ENCODE results near the gene CLPSL1. TPM values are rescaled to one million over a fixed set of nuclear protein-coding genes. Genes with fewer than 3 reads are reported as not detected.
"Not testable (repeated sequence)": the region's sequence is repeated elsewhere in the genome, so short reads cannot be mapped to it uniquely, and the experiment has no call there.

Gene CLPSL1, protein sequence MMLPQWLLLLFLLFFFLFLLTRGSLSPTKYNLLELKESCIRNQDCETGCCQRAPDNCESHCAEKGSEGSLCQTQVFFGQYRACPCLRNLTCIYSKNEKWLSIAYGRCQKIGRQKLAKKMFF
- total RNA-seq (not detected), polyA plus RNA-seq (not detected)
- long read RNA-seq, donor 1, result 0 reads
- long read RNA-seq, donor 2, result 0 reads

GRCh38 chr6:35780719-35781118 lies at the start of gene CLPSL1:
CLPSL1 (plus strand) TSS chr6:35781019; CDS start chr6:35781111, 92 bp downstream.
- WGBS, 2 donors, result 79 to 84% methylated on average over 7 of the region's 7 CpGs
- no peak within 1 kb of the TSS for H3K27ac ChIP-seq (ENCODE audit: low read depth in 1 of 2, low read length in 2 of 2)
- no peaks in the 10 kb centered on the region for H3K36me3 ChIP-seq (ENCODE audit: control insufficient read depth in 1 of 2, insufficient read depth in 2 of 2, low read length in 1 of 2)
- intact Hi-C loops (cut with DNase I), result no loop called here
- DNase-seq, result no peak
- ATAC-seq (ENCODE audit: low FRiP score), result no peak
- H3K4me3 ChIP-seq (ENCODE audit: low read length in 2 of 2), result no peak within 1 kb of the TSS
- no peaks in the 10 kb centered on the region for H3K4me1 ChIP-seq (ENCODE audit: control insufficient read depth in 1 of 2, insufficient read depth in 2 of 2, low read length in 2 of 2)
- H3K9me3 ChIP-seq (ENCODE audit: control insufficient read depth, low read length), result no peaks in the 10 kb centered on the region
- no peaks in the 10 kb centered on the region for H3K27me3 ChIP-seq (ENCODE audit: control insufficient read depth in 1 of 2, insufficient read depth in 2 of 2, low read length in 1 of 2)

GRCh38 chr6:35731414-35731735 lies 49.4 kb upstream of the CLPSL1 start:
- no peaks in the 10 kb centered on the region for H3K9me3 ChIP-seq (ENCODE audit: control insufficient read depth, low read length)
- intact Hi-C loops (cut with DNase I), result loop anchor here in 1 of 2 donors (2.0 kb wide), 1 partner anchor 43 kb away; the partner anchor contains the start of gene FKBP5
- peak overlapping the region; percentile 46 for H3K4me3 ChIP-seq (ENCODE audit: low read length in 2 of 2)
- DNase-seq, result peak; percentile 96 to 100
- ATAC-seq (ENCODE audit: low FRiP score), result peak; percentile 79
- H3K4me1 ChIP-seq (ENCODE audit: control insufficient read depth in 1 of 2, insufficient read depth in 2 of 2, low read length in 2 of 2), result peaks cover 5 to 8% of the 10 kb centered on the region in 2 donors
- H3K36me3 ChIP-seq (ENCODE audit: control insufficient read depth in 1 of 2, insufficient read depth in 2 of 2, low read length in 1 of 2), result no peaks in the 10 kb centered on the region
- peak overlapping the region; percentile 97 to 98 for H3K27ac ChIP-seq (ENCODE audit: low read depth in 1 of 2, low read length in 2 of 2)
- no peaks in the 10 kb centered on the region for H3K27me3 ChIP-seq (ENCODE audit: control insufficient read depth in 1 of 2, insufficient read depth in 2 of 2, low read length in 1 of 2)
- 0 to 1% methylated on average over 22 to 23 of the region's 23 CpGs for WGBS, 2 donors

DNA sequence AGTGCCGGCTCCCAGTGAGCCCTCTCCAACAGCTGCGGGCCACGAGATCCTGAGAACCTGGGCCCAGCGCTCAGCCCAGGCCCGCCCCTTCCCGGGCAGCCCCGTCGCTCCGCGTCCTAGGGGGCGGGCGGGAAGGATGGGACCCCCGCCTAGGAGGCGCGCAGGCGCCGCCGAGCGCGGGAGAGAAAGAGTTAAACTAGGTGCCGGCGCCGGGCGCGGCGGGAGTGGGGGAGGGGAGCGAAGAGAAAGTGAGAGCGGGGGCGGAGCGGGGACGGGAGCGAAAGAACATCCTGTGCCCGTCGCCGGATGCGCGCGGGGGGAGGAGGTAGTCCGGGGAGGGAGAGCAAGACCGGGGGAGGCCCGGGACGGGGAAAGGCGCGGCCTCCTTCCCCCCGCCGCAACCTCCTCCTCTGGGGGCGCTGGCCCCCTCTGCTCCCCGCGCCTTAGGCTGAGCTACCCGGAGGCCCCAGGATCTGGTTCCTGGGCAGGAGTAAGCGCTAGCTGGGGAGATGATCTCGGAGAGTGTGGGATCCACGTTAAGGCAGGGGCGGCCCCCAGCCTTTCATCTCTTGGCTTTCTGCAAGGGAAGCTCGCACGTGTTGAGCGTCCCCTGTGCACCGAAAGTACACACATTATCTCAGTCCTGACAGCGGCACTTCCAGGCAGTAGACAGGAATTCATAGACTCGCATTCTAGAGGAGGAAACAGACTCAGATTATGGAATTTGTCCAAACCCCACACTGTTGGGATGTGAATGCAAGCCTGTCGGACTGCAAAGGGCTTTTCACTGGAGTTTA lies 48.9 kb upstream of the CLPSL1 start:
- Histone ChIP-seq H3K4me3 (ENCODE audit: low read length in 2 of 2) (peak overlapping the region; percentile 46), H3K27me3 (ENCODE audit: control insufficient read depth in 1 of 2, insufficient read depth in 2 of 2, low read length in 1 of 2) (no peaks in the 10 kb centered on the region), H3K36me3 (ENCODE audit: control insufficient read depth in 1 of 2, insufficient read depth in 2 of 2, low read length in 1 of 2) (no peaks in the 10 kb centered on the region), H3K9me3 (ENCODE audit: control insufficient read depth, low read length) (no peaks in the 10 kb centered on the region), H3K27ac (ENCODE audit: low read depth in 1 of 2, low read length in 2 of 2) (peak overlapping the region; percentile 97 to 98), H3K4me1 (ENCODE audit: control insufficient read depth in 1 of 2, insufficient read depth in 2 of 2, low read length in 2 of 2) (peaks cover 5 to 6% of the 10 kb centered on the region in 2 donors)
- peak; percentile 96 to 99 for DNase-seq
- peak; percentile 86 for ATAC-seq (ENCODE audit: low FRiP score)
- WGBS, 2 donors, result 0 to 1% methylated on average over 47 to 61 of the region's 61 CpGs
- intact Hi-C loops (cut with DNase I), result loop anchor here in 1 of 2 donors (2.0 kb wide), 1 partner anchor 43 kb away; the partner anchor contains the start of gene FKBP5

GRCh38 chr6:35733633-35734032 lies 47.2 kb upstream of the CLPSL1 start:
- intact Hi-C loops (cut with DNase I), result no loop called here
- Histone ChIP-seq H3K36me3 (ENCODE audit: control insufficient read depth in 1 of 2, insufficient read depth in 2 of 2, low read length in 1 of 2) (no peaks in the 10 kb centered on the region), H3K4me1 (ENCODE audit: control insufficient read depth in 1 of 2, insufficient read depth in 2 of 2, low read length in 2 of 2) (peaks cover 5% of the 10 kb centered on the region in 2 donors), H3K4me3 (ENCODE audit: low read length in 2 of 2) (no peak overlapping the region), H3K9me3 (ENCODE audit: control insufficient read depth, low read length) (no peaks in the 10 kb centered on the region), H3K27ac (ENCODE audit: low read depth in 1 of 2, low read length in 2 of 2) (no peak overlapping the region), H3K27me3 (ENCODE audit: control insufficient read depth in 1 of 2, insufficient read depth in 2 of 2, low read length in 1 of 2) (no peaks in the 10 kb centered on the region)
- ATAC-seq (ENCODE audit: low FRiP score), result no peak
- WGBS, 2 donors, result 93% methylated on average over 8 of the region's 8 CpGs
- no peak for DNase-seq

DNA sequence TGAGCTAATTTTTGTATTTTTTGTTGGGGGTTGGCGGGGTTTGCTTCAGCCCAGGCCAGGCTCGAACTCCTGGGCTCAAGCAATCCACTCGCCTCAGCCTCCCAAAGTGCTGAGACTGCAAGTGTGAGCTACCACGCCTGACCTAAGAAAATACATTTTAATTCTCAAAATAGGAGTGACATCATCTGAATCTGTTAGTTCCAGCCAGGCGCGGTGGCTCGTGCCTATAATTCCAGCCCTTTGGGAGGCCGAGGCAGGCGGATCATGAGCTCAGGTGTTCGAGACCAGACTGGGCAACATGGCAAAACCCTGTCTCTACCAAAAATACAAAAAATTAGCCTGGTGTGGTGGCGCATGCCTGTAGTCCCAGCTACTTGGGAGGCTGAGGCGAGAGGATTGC lies 46.5 kb upstream of the CLPSL1 start:
- H3K4me3 ChIP-seq (ENCODE audit: low read length in 2 of 2); H3K4me1 ChIP-seq (ENCODE audit: control insufficient read depth in 1 of 2, insufficient read depth in 2 of 2, low read length in 2 of 2); H3K27ac ChIP-seq (ENCODE audit: low read depth in 1 of 2, low read length in 2 of 2); intact Hi-C loops (cut with DNase I); ATAC-seq (ENCODE audit: low FRiP score); H3K27me3 ChIP-seq (ENCODE audit: control insufficient read depth in 1 of 2, insufficient read depth in 2 of 2, low read length in 1 of 2); H3K36me3 ChIP-seq (ENCODE audit: control insufficient read depth in 1 of 2, insufficient read depth in 2 of 2, low read length in 1 of 2); H3K9me3 ChIP-seq (ENCODE audit: control insufficient read depth, low read length); DNase-seq: not testable (repeated sequence)
- 87 to 91% methylated on average over 12 of the region's 12 CpGs for WGBS, 2 donors

DNA sequence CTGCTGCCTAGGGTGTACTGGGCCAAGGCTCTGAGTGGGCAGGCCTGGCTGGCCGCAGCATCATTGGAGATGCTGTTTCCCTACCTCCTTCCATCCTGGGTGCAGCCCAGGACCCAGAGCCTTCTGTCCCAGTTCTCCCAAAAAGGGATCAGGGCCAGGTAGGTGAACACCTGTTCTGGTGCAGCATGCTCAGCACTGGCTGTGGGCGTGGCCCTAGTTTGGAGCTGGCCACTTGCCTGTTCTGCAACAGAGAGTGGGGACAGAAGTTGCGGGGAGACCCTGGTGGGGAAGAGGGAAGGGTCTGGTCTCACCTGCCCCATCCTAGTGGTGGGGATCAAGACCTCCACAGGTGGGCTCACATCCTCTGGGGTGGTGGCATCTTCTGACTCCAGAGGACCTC lies 45.4 kb upstream of the CLPSL1 start:
- Histone ChIP-seq H3K4me3 (ENCODE audit: low read length in 2 of 2) (no peak overlapping the region), H3K27me3 (ENCODE audit: control insufficient read depth in 1 of 2, insufficient read depth in 2 of 2, low read length in 1 of 2) (no peaks in the 10 kb centered on the region), H3K9me3 (ENCODE audit: control insufficient read depth, low read length) (no peaks in the 10 kb centered on the region), H3K36me3 (ENCODE audit: control insufficient read depth in 1 of 2, insufficient read depth in 2 of 2, low read length in 1 of 2) (no peaks in the 10 kb centered on the region), H3K27ac (ENCODE audit: low read depth in 1 of 2, low read length in 2 of 2) (no peak overlapping the region), H3K4me1 (ENCODE audit: control insufficient read depth in 1 of 2, insufficient read depth in 2 of 2, low read length in 2 of 2) (peaks cover 5% of the 10 kb centered on the region in 2 donors)
- intact Hi-C loops (cut with DNase I), result no loop called here
- DNase-seq (no peak), ATAC-seq (ENCODE audit: low FRiP score) (no peak)
- WGBS, 2 donors, result 91 to 93% methylated on average over 3 of the region's 3 CpGs

DNA sequence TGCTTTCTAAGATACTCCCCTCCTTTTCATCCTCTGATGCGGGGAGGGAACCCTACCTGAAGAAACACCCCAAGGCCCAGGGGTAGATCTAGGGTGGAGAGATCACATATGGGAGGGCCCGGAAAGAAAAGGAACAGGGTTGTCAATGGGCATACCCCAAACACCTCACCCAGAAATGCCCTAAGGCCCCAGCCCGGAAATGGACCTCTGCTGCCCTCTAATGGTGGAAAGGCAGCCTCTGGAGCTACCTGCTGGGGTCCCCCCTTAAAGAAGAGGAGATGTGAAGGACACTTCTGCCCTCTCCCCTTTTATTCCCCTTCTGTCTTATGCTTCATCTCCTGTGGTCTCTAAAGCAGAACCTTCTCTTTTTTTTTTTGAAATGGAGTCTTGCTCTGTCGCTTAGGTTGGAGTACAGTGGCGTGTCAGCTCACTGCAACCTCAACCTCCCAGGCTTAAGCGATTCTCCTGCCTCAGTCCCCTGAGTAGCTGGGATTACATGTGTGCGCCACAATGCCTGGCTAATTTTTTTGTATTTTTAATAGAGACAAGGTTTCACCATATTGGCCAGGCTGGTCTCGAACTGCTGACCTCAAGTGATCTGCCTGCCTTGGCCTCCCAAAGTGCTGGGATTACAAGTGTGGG lies 44.4 kb upstream of the CLPSL1 start:
- H3K4me1 ChIP-seq (ENCODE audit: control insufficient read depth in 1 of 2, insufficient read depth in 2 of 2, low read length in 2 of 2), result peaks cover 0 to 5% of the 10 kb centered on the region in 2 donors
- H3K4me3 ChIP-seq (ENCODE audit: low read length in 2 of 2), result no peak overlapping the region
- no peaks in the 10 kb centered on the region for H3K36me3 ChIP-seq (ENCODE audit: control insufficient read depth in 1 of 2, insufficient read depth in 2 of 2, low read length in 1 of 2)
- intact Hi-C loops (cut with DNase I), result loop anchor here in 1 of 2 donors (2.0 kb wide), 2 partner anchors 152 to 214 kb away; no protein-coding TSS in a partner anchor
- 67 to 72% methylated on average over 8 of the region's 8 CpGs for WGBS, 2 donors
- no peak for ATAC-seq (ENCODE audit: low FRiP score)
- no peaks in the 10 kb centered on the region for H3K9me3 ChIP-seq (ENCODE audit: control insufficient read depth, low read length)
- no peaks in the 10 kb centered on the region for H3K27me3 ChIP-seq (ENCODE audit: control insufficient read depth in 1 of 2, insufficient read depth in 2 of 2, low read length in 1 of 2)
- no peak overlapping the region for H3K27ac ChIP-seq (ENCODE audit: low read depth in 1 of 2, low read length in 2 of 2)
- peak; percentile 78 to 90 for DNase-seq

- intact Hi-C loops (cut with DNase I), result loop anchor here (1.0 to 2.0 kb wide), 4 partner anchors 152 to 214 kb away; no protein-coding TSS in a partner anchor
- H3K9me3 ChIP-seq (ENCODE audit: control insufficient read depth, low read length), result no peaks in the 10 kb centered on the region
- H3K27ac ChIP-seq (ENCODE audit: low read depth in 1 of 2, low read length in 2 of 2), result no peak within 1 kb of the TSS
- peaks cover 0 to 5% of the 10 kb centered on the region in 2 donors for H3K4me1 ChIP-seq (ENCODE audit: control insufficient read depth in 1 of 2, insufficient read depth in 2 of 2, low read length in 2 of 2)
- WGBS, 2 donors, result 90 to 91% methylated on average over 10 of the region's 10 CpGs
- no peaks in the 10 kb centered on the region for H3K36me3 ChIP-seq (ENCODE audit: control insufficient read depth in 1 of 2, insufficient read depth in 2 of 2, low read length in 1 of 2)
- ATAC-seq (ENCODE audit: low FRiP score) (no peak), DNase-seq (no peak)
- no peaks in the 10 kb centered on the region for H3K27me3 ChIP-seq (ENCODE audit: control insufficient read depth in 1 of 2, insufficient read depth in 2 of 2, low read length in 1 of 2)
- no peak within 1 kb of the TSS for H3K4me3 ChIP-seq (ENCODE audit: low read length in 2 of 2)
These were observed 43.8 kb upstream of the CLPSL1 start, which contains the start of gene ARMC12 for GRCh38 chr6:35736982-35737412. ARMC12 (plus strand) TSS chr6:35737032; CDS start chr6:35737109, 77 bp downstream.

Data from aorta (tissue), 5 donors.